ENCODE data around the gene MYH14.

MYH14 gene

GRCh38 chr19:50167314-50167721 lies 36.1 kb upstream of the MYH14 start:
- Histone ChIP-seq H3K36me3 (ENCODE audit: control insufficient read depth, low read length) (no peaks in the 10 kb centered on the region), H4K20me1 (ENCODE audit: control insufficient read depth, insufficient read depth, low read depth, low read length) (no peaks in the 10 kb centered on the region), H3F3A (ENCODE audit: control insufficient read depth, insufficient read depth) (no peaks in the 10 kb centered on the region), H3K9me3 (ENCODE audit: control insufficient read depth, insufficient read depth, low read length) (no peaks in the 10 kb centered on the region), H3K79me2 (ENCODE audit: control insufficient read depth, low read length) (no peaks in the 10 kb centered on the region), H3K4me2 (ENCODE audit: low read length) (no peak overlapping the region), H3K27me3 (ENCODE audit: control insufficient read depth, low read length) (no peaks in the 10 kb centered on the region), H3K4me1 (ENCODE audit: control insufficient read depth, low read length) (no peaks in the 10 kb centered on the region), H3K9me2 (replicated peaks; ENCODE audit: control insufficient read depth, low read length) (no peaks in the 10 kb centered on the region), H3K4me3 (ENCODE audit: low read length) (no peak overlapping the region), H3K27ac (ENCODE audit: low read depth, low read length) (no peak overlapping the region)
- no peak for TF ChIP-seq CTCF (IDR thresholded peaks at IDR 0.05; ENCODE audit: low read depth, low read length, poor library complexity, severe bottlenecking)
- no peak for TF ChIP-seq EZH2phosphoT487 (IDR thresholded peaks at IDR 0.05; ENCODE audit: borderline replicate concordance, low read length)

- Histone ChIP-seq H3K27me3 (ENCODE audit: control insufficient read depth, low read length) (no peaks in the 10 kb centered on the region), H3K79me2 (ENCODE audit: control insufficient read depth, low read length) (no peaks in the 10 kb centered on the region), H3K36me3 (ENCODE audit: control insufficient read depth, low read length) (no peaks in the 10 kb centered on the region), H3K4me2 (ENCODE audit: low read length) (no peak overlapping the region), H3K9me3 (ENCODE audit: control insufficient read depth, insufficient read depth, low read length) (no peaks in the 10 kb centered on the region; the same call in 1 of the 2 replicates), H3K9me2 (replicated peaks; ENCODE audit: control insufficient read depth, low read length) (no peaks in the 10 kb centered on the region), H3K4me3 (ENCODE audit: low read length) (no peak overlapping the region), H3K4me1 (ENCODE audit: control insufficient read depth, low read length) (no peaks in the 10 kb centered on the region), H3F3A (ENCODE audit: control insufficient read depth, insufficient read depth) (no peaks in the 10 kb centered on the region), H3K27ac (ENCODE audit: low read depth, low read length) (no peak overlapping the region), H4K20me1 (ENCODE audit: control insufficient read depth, insufficient read depth, low read depth, low read length) (no peaks in the 10 kb centered on the region)
- TF ChIP-seq CTCF (IDR thresholded peaks at IDR 0.05; ENCODE audit: low read depth, low read length, poor library complexity, severe bottlenecking) (no peak), EZH2phosphoT487 (IDR thresholded peaks at IDR 0.05; ENCODE audit: borderline replicate concordance, low read length) (no peak)
These were observed 31.7 kb upstream of the MYH14 start for GRCh38 chr19:50171752-50172151.

GRCh38 chr19:50172726-50173125 lies 30.7 kb upstream of the MYH14 start:
- Histone ChIP-seq H3K9me2 (replicated peaks; ENCODE audit: control insufficient read depth, low read length) (no peaks in the 10 kb centered on the region), H3K4me2 (ENCODE audit: low read length) (no peak overlapping the region), H3K79me2 (ENCODE audit: control insufficient read depth, low read length) (no peaks in the 10 kb centered on the region), H3K4me3 (ENCODE audit: low read length) (no peak overlapping the region), H3K36me3 (ENCODE audit: control insufficient read depth, low read length) (no peaks in the 10 kb centered on the region), H4K20me1 (ENCODE audit: control insufficient read depth, insufficient read depth, low read depth, low read length) (no peaks in the 10 kb centered on the region), H3K9me3 (ENCODE audit: control insufficient read depth, insufficient read depth, low read length) (no peaks in the 10 kb centered on the region; the same call in 1 of the 2 replicates), H3K27me3 (ENCODE audit: control insufficient read depth, low read length) (no peaks in the 10 kb centered on the region), H3K4me1 (ENCODE audit: control insufficient read depth, low read length) (no peaks in the 10 kb centered on the region), H3K27ac (ENCODE audit: low read depth, low read length) (no peak overlapping the region), H3F3A (ENCODE audit: control insufficient read depth, insufficient read depth) (no peaks in the 10 kb centered on the region)
- TF ChIP-seq EZH2phosphoT487 (IDR thresholded peaks at IDR 0.05; ENCODE audit: borderline replicate concordance, low read length) (no peak), CTCF (IDR thresholded peaks at IDR 0.05; ENCODE audit: low read depth, low read length, poor library complexity, severe bottlenecking) (no peak)

All from DOHH2 (cell line).